GM10248 (cell line): Measurements from ENCODE around the gene LGALS3BP.

Experiments used
- CTCF ChIA-PET: fragments of 300-600 bp; sonication (Branson Sonifier 250); formaldehyde crosslinking; extraction: SDS; loops from one replicate; lab custom pipeline; 2021; ENCODE audit warnings: antibody characterized with exemption; lab: Yijun Ruan, JAX
- POLR2A ChIA-PET: fragments of 350-650 bp; sonication (Branson Sonifier 250); formaldehyde crosslinking; extraction: SDS; loops from one replicate; lab custom pipeline; 2020; ENCODE audit warnings: antibody characterized with exemption; lab: Yijun Ruan, JAX
- DNase-seq: peaks from one replicate; pipeline ENCODE4 v3.0.0; 2012; ENCODE audit errors: extremely low spot score
- TF ChIP-seq, protein P1 (sequence below): IDR thresholded peaks from 2 replicates; pipeline ENCODE4 v1.5.1; 2012; ENCODE audit warnings: mild to moderate bottlenecking, low read depth; ENCODE audit errors: extremely low read depth, missing control alignments, control extremely low read depth

The LGALS3BP gene

DNA sequence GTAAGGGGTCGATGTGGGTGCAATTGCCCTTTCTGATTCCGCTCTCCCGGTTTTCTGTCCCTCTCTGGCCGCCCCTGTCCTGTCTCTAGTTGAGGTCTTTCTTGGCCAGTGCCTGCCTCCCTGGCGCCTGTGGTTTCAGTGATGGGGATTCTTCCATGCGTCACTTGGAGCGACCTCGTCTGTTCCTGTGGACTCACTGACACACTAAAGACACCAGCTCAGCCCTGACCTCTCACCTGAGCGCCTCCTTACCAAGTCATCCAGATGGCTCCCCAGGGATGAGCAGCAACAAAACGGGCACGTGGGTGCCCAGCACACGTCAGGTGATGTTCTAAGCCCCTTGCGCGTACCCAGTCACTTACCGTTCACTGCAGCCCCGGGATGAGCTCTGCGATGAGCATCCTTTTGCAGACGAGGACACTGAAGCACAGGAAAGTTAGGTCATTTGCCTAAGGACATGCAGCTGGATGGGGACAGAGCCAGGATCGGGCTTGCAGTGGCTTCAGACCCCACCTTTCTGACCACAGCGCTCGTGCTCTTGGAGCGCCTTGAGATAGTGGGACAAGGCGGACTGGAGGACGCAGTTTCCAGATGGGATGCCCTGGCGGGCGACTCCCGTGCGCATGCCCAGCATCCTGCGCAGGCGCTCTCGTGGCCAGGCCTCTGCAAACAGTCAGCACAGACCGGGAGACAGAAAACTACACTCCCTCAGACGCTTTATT, 11.5 kb upstream of the LGALS3BP start:
- TF ChIP-seq, protein P1, sequence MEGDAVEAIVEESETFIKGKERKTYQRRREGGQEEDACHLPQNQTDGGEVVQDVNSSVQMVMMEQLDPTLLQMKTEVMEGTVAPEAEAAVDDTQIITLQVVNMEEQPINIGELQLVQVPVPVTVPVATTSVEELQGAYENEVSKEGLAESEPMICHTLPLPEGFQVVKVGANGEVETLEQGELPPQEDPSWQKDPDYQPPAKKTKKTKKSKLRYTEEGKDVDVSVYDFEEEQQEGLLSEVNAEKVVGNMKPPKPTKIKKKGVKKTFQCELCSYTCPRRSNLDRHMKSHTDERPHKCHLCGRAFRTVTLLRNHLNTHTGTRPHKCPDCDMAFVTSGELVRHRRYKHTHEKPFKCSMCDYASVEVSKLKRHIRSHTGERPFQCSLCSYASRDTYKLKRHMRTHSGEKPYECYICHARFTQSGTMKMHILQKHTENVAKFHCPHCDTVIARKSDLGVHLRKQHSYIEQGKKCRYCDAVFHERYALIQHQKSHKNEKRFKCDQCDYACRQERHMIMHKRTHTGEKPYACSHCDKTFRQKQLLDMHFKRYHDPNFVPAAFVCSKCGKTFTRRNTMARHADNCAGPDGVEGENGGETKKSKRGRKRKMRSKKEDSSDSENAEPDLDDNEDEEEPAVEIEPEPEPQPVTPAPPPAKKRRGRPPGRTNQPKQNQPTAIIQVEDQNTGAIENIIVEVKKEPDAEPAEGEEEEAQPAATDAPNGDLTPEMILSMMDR = no peak
- POLR2A ChIA-PET = no interaction called here
- DNase-seq = no peak
- CTCF ChIA-PET = no interaction called here

DNA sequence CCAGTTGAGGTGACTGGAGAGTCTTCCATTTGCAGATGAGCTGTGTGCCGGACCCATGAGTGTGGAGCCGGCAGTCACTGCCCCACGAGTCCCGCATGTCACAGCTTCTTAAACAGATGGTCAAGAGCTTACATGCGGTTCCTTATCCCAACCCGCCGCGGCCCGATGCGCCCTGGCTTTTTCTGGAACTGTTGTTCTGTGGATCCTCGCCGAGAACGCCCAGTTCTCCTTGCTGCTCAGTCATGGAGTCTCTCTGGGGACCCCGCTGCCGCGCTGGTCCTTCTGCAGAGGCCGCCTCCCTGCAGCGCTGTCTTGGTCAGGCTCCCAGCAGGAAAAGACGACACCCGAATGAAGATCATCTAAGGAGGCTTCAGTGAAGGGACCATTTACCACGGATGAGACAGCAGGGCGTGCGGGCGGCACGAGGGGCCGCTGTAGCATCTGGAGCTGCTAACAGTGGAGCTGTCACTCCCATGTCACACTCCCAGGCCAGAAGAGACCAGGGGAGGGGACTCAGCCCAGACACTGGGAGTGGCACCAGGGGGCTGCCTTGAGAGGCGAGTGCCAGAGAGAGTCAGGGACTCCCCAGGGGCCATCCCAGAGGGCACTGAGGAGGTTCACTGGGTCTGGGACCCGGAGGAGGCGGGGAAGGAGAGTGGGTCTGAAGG, 10.8 kb upstream of the LGALS3BP start:
- DNase-seq = no peak
- POLR2A ChIA-PET = no interaction called here
- TF ChIP-seq, protein P1 = no peak
- CTCF ChIA-PET = no interaction called here

DNA sequence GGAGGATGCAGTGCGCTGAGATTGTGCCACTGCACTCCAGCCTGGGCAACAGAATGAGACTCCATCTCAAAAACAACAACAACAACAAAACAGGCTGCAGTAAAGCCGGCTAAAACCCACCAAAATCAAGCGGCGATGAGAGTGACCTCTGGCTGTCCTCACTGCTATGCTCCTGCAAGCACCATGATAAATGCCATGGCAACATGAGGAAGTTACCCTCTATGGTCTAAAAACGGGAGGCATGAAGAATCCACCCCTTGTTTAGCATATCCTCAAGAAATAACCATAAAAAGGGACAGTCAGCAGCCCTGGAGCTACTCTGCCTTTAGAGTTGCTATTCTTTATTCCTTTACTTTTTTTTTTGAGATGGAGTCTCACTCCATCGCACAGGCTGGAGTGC, 8.4 kb upstream of the LGALS3BP start:
- POLR2A ChIA-PET = no interaction called here
- TF ChIP-seq, protein P1 = no peak
- CTCF ChIA-PET = interaction anchor here (1.5 kb wide), 1 partner anchor 8 kb away, joined by 4 read pairs; no protein-coding TSS in a partner anchor
- DNase-seq = no peak

DNA sequence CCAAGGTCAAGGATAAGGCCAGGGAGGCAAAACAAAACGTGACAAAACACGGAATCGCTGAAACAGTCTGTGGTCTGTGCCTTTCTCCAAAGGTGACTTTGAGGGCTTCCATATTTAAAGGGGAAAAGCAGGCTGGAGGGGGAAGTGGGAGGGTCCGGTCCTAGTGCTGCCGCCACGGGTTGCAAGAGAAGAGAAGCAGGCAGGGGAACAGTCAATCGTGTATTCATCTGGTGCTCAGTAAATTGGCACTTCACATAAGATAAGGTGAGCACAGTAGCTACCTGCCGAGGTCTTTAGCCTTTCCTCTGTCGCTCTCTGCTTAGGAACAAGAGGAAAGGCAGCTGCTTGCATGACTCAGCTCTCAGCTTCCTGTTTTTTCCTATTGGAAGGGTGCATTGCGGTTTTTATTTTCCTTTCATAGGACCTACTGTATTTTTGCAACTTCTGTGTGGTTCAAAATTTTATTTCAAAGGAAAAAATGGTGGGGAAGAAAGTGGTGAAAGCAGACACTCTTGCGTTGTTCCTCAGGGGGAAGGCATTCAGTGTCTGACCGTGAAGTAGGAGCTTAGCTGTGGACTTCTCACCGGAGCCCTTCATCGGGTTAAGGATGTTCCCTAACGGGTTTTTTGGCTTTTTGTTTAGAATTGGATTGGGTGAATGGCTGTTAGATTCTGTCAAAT, 7.1 kb upstream of the LGALS3BP start:
- POLR2A ChIA-PET = no interaction called here
- TF ChIP-seq, protein P1 = no peak
- no peak for DNase-seq
- CTCF ChIA-PET = interaction anchor here (0.6 to 4.3 kb wide), 6 partner anchors 9 to 57 kb away, joined by 3 to 22 read pairs (median 4); no protein-coding TSS in a partner anchor

DNA sequence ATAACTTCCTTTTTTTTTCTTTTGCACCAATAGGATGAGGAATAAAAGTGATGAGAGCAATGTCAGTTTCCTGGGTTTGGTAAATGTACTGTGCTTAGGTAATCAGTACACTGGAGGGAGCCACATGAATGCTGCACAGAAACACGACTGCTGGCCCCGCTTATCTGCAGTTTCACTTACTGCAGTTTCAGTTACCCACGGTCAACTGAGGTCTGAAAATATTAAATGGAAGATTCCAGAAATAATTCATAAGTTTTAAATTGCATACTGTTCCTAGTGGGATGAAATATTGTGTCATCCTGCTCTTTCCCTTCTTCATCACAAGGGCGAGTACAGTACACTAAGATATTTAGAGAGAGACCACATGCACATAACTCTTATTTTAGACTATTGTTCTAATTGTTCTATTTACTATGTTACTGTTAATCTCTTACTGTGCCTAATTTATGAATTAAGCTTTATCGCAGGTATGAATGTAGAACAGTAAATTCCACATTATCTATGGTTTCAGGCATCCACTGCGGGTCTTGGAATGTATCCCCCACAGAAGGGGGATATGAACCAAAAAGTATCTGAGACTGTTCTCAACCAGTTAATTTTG, 6.4 kb upstream of the LGALS3BP start:
- TF ChIP-seq, protein P1 = no peak
- DNase-seq = no peak
- ChIA-PET CTCF (interaction anchor here (0.7 to 4.3 kb wide), 7 partner anchors 10 to 405 kb away, joined by 3 to 22 read pairs (median 4); no protein-coding TSS in a partner anchor), POLR2A (no interaction called here)

DNA sequence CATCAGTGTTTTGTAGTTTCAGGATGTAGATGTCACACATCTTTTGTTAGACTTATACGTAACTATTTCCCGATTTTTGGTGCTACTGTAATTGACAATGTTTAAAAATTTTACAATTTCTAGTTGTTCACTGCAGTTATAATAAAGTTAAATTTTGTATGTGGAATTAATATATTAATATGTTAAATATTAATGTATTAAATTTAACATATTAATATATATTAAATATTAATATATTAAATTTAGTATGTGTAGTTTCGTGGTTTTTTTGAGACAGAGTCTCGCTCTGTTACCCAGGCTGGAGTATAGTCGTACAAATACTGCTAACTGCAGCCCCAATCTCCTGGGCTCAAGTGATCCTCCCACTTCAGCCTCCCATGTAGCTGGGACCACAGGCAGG, 5.7 kb upstream of the LGALS3BP start:
- TF ChIP-seq, protein P1 = no peak
- POLR2A ChIA-PET = no interaction called here
- CTCF ChIA-PET = interaction anchor here (1.0 to 4.3 kb wide), 4 partner anchors 11 to 406 kb away, joined by 3 to 22 read pairs (median 4); no protein-coding TSS in a partner anchor
- no peak for DNase-seq
